HG02588 (cell line): ENCODE results near the gene RALGDS.
A peak's percentile ranks its signal among the peaks of the same experiment; 100 is the strongest.
"Not testable (repeated sequence)": the region's sequence is repeated elsewhere in the genome, so short reads cannot be mapped to it uniquely, and the experiment has no call there.

ENCODE experiments used
- ATAC-seq: cut with Tn5 transposase; IDR thresholded peaks from one replicate; pipeline ENCODE4 v1.9.1; 2021; ENCODE audit warnings: mild to moderate bottlenecking, moderate library complexity; ENCODE audit not compliant: unreplicated experiment

Gene RALGDS

DNA sequence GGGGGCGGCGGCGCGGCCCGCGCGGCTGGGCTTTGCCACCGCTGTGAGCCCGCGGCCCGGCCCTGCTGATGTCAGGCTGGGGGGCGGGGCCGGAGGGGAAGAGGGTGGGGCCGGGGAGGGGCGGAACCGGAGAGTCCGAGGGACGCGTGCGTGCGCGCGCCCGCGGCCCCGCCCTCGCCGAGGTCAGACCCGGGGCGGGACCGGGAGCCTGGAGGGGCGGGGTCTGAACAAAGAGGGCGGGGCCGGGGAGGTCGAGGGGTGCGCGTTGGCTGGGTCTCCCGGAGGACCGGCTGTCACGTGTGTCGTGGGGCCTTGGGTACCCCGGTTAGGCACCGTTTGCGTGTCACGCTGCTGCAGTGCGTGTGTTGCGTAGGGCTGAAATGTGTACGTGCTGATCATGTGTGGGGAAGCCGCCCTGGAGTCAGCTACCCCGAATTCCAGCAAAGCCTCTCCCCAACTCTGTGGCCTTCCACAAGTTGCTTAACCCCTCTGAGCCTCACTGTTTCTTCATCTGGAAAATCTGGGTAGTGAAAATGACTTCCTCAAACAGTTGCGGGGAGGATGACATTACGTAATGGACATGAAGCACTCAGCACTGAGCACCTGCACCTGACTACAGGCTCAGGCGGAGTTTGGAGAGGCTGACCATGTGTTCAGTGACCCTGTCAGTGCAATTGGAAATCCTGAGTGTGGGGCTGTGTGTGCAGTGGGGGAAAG lies at the start of gene RALGDS:
TSS of gene RALGDS (minus strand) at position 43 of the 717 bp plus-strand sequence. CDS start 86 bp downstream, outside the sequence.
- ATAC-seq, result peak; percentile 63

DNA sequence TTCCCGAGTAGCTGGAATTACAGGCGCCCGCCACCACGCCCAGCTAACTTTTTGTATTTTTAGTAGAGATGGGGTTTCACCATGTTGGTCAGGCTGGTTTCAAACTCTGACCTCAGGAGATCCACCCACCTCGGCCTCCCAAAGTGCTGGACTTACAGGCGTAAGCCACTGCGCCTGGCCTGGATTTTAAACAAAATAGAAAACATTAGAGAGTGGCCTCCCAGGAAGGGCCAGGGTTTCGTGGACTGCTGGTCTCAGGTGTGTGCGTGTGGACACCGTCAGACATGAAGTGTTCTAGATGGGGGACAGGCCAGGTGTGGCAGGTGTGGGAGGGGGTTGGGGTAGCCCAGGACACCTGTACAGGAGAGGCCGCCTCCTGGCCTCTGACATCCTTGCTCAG lies 49.7 kb upstream of the RALGDS start:
- no peak for ATAC-seq

DNA sequence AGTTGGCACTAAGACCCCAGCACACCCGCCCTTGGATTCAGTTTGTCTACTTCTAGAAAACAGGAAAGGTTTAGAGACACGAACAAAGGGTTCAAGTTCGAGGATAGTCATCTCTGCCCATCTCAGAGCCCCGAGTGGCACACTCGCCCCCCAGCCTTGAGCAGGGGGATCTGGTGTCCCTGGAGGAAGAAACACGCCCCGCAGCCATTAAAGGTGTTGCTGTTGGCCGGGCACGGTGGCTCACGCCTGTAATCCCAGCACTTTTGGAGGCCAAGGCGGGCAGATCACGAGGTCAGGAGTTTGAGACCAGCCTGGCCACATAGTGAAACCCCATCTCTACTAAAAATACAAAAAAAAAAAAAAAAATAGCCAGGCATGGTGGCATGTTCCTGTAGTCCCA lies 48.6 kb upstream of the RALGDS start:
- not testable (repeated sequence) for ATAC-seq

DNA sequence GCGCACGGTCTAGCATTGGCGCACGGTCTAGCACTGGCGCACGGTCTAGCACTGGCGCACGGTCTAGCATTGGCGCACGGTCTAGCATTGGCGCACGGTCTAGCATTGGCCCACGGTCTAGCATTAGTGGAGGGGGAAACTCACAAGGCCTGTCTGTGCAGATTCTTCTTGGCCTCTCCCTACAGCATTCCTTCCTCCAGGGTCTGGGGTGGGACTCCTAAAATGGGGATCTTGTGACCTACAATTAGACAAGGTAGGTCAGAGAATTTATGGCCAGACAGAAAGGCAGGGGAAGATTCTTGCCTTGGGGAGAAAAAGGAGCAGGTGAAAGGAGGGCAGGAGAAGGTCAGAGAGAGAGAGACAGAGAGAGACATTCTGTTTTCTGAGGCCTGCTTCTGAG lies 48.1 kb upstream of the RALGDS start:
- no peak for ATAC-seq

DNA sequence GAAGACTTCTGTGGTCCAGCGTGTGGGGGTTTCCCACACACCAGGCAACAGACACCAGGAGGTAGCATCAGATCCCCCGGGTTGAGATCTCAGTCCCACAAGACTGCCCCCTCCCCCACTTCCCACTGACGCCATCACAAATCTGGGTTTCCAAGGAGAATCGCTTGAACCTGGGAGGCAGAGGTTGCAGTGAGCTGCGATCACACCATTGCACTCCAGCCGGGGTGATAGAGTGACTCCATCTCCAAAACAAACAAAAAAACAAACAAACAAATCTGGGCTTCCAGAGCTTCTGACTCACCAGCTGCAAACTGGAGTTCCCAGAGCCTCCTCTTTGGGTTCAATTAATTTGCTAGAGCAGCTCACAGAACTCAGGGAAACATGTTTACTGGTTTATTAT lies 47.4 kb upstream of the RALGDS start:
- ATAC-seq, result no peak

DNA sequence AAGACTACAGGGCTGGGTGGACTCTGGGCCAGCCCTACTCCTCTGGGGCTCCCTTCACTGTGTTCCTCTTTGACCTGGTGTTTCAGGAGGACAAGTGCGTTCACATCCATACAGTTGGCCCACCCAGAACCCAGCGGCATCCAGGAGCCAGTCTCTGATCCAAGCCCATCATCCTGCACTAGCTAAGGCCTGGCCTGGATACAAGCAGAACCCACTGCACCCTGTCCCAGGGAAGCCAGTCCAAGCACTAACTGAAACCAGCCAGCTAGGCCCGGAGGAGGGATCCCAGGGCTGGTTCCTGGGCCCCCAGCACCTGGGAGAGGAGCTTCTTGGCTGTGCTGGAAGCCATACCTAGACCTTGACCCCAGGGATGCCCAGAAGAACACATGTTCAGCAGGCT lies 46.7 kb upstream of the RALGDS start:
- ATAC-seq, result no peak

DNA sequence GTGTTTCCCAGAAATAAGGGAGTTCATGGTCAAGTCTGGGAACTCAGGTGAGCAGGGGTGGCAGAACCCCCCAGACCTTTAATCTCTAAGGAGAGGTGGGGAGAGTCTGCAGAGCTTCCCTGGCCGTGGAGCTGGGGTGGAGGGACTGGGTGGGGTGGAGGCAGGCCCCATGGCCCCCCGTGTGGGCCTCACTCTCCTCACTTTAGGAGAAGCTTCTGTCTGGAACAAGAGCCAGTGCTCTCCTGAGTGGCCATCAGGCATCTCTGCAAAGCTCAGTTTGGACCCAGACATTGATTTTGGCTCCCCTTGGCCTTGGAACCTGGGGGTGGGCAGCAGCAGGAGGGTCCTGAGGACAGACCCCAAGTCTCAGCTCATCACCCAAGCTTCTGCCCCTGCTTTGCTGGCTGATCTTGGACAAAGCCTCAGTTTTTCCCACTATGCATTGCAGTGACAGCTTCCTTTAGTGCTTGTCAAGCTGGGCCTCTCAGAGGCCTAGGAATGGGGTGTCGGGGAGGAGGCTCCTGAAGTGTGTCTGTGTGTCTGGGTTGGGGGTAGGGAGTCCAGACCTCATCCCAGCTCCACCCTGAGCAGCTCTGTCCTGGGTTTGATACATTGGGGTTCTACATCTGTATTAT lies 46.2 kb upstream of the RALGDS start:
- ATAC-seq, result no peak

DNA sequence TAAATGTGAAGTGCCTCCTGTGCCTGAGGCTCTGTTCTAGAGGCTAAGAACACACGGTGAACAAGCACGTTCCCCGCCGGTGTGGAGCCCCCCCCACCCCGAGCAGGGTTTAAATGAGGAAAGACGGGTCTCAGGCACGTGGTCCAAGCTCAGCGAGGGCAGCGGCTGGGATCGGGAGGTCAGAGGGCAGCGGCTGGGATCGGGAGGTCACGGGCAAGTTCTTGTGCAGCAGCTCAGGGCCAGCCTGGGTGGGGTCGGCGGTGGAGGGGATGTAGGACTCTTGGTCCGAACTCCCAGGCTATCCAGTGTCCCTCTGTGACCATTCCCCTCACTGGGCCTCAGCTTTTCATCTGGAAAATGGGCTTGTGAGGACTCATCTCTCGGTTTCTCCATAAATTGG lies 45.4 kb upstream of the RALGDS start:
- ATAC-seq, result no peak

DNA sequence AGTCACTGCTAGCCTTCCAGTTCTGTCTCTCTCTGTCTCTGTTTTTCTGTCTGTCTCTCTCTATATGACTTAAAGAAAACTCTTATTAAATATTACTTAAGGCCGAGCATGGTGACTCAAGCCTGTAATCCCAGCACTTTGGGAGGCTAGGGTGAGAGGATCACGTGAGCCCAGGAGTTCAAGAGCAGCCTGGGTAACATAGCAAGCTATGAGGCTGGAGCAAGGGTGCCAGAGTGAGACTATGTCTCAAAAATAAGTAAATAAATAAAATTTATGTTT lies 44.4 kb upstream of the RALGDS start:
- ATAC-seq, result no peak

DNA sequence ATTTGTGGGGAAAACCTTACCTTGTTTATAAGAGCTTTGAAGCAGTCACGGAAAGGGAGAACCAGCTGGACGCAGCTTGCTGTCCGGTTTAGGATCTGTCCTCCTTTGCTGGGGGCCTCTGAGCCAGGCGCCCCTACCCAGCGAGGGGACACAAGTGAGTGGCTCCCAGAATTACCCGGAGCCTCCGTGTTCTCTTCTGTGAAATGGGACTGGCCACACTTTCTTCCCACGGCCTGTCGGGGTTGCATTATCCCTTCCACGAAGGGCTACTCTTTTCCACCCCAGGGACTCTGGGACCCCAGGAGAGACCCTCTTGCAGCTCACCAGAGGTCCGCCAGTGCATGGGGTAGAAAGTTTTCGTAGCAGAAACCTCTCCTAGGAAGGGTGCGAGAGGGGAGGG lies 43.2 kb upstream of the RALGDS start:
- ATAC-seq, result no peak

DNA sequence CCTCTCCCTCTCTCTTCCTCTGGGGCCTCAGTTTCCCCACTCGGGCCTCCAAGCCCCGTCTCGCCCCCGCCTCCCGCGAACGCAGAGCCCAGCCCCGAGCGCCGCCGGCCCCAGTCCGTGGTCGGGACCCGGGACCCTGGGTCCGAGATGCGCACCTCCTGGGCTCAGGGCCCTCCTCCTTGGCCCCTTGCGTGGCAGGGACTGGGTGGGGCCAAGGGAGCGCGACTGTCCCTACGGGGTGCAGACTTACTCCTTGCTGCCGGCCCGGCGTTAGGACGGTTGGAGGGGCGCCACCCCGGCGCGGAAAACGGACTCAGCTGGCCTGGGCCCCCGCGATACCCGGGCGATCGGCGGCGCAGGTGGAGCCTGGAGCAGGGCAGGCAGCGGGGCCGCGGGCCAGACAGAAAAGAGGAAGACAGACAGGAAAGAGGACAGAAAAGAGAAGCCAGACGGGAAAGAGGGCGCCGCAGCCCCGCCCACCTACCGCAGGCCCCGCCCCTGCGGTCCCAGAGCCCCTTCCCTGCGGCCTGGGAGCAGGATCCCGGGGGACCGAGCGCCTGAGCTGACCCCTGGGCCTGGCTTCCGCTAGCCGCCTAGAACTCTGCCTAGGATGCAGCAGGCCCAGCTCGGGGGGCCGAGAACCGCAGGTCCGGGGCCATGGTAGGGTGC lies 42.6 kb upstream of the RALGDS start, which contains the start of gene GBGT1:
TSS of gene GBGT1 (minus strand) at position 411 of the 669 bp plus-strand sequence. CDS start 1,502 bp downstream, outside the sequence.
- ATAC-seq, result no peak

DNA sequence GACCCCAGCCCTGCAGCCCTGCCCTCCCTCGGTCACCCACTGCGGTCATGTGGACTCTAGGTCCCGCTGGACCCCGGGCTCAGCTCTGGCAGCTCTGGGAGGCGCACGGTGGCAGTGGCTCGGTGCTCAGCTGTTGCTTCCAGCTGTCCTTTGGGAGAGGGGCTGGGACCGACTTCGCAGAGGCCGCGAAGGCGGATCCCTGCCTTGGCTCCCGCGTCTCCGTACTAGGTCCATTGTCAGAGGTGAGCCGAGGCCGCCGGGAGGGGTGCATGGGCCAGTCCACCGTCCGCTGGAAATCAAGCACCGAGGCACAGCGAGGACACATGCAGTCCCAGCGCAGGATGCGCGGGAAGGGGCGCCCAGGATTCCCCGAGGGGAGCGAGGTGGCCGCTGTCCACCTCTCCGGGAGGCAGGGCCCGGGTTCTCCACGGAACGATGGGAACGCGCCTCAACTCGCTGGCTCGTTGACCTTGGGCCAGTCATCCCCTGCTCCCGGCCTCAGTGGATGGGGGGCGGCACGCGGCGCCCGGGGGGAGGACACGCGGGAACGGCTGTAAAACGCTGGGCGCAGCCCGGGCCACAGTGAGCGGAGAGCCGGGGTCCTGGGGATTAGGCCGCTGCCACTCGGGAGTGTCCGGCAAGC lies 41.9 kb upstream of the RALGDS start:
- ATAC-seq, result no peak

DNA sequence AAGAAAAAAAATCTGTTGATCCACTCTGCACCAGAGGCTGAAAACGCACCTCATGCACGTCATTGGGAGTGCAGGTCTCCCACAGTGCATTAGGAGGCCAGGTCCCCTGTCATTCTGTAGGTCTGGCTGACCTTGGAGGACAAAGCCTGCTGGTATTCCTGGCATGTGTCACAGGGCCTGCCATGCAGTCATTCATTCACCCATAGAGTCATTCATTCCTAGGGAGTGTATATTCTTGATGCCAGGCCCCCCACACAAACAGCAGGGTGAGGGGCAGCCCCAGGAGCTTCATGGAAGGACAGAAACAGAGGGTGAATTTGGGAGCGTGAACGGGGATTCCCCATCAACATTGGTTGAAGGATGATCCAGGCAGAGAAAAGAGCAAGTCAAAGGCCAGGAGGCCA lies 40.5 kb upstream of the RALGDS start:
- ATAC-seq, result no peak

DNA sequence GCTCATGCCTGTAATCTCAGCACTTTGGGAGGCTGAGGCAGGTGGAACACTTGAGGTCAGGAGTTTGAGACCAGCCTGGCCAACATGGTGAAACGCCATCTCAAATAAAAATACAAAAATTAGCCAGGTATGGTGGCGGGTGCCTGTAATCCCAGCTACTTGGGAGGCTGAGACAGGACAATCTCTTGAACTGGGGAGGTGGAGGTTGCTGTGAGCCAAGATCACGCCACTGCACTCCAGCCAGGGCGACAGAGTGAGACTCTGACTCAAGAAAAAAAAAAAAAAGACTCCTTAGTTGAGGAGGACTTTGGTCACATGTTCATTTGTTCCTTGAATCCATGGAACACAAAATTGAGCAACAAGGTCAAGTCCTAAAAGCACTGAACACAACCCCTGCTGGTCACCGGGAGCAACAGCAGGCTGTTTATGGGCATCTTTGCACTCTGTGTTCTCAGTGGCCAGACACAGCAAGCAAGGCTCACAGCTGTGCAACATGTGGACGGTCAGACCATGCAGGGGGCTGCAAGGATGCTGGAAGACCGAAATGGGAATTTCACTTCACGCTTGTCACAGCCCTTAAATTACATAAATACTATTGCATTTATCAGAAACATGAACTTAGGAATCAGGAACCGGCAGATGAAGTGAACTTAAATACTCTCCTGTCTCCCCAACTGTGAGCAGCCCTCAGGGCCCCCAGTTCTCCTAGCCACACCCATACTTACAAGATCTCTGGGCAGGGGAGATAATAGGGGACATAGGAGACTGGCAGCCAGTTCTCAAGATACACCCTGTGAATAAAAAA lies 39.9 kb upstream of the RALGDS start:
- ATAC-seq, result no peak

DNA sequence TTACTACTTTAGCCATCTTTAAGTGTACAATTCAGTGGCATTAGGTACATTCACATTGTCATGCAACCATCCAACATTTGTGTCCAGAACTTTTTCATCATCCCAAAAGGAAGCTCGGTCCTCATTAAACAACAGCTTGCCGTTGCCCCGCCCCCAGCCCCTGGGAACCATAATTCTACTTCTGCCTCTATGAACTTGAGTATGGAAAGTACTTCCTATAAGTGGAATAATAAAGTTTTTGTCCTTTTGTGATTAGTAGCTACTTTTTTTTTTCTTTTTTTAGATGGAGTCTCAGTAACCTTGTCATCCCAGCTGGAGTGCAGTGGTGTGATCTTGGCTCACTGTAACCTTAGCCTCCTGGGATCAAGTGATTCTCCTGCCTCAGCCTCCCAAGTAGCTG lies 37.7 kb upstream of the RALGDS start:
- ATAC-seq, result no peak

DNA sequence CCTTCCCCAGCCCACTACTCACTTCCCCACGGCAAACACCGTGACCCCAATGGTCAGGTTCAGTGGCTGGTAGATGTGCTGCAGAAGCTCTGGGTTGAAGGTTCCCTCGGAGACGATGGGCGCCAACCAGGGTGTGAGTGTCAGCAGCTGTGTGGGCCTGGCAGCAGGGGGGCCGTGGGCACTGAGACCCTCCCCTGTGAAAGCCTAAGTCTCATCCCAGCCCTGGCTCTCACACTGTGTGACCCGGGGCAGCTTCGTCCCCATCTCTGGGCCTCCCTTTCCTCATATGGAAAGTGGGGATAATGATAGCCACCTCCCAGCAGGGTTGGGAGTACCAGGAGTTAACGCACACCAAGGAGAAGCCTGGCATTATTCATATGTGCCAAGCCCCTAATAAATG lies 34.1 kb upstream of the RALGDS start:
- ATAC-seq, result no peak

DNA sequence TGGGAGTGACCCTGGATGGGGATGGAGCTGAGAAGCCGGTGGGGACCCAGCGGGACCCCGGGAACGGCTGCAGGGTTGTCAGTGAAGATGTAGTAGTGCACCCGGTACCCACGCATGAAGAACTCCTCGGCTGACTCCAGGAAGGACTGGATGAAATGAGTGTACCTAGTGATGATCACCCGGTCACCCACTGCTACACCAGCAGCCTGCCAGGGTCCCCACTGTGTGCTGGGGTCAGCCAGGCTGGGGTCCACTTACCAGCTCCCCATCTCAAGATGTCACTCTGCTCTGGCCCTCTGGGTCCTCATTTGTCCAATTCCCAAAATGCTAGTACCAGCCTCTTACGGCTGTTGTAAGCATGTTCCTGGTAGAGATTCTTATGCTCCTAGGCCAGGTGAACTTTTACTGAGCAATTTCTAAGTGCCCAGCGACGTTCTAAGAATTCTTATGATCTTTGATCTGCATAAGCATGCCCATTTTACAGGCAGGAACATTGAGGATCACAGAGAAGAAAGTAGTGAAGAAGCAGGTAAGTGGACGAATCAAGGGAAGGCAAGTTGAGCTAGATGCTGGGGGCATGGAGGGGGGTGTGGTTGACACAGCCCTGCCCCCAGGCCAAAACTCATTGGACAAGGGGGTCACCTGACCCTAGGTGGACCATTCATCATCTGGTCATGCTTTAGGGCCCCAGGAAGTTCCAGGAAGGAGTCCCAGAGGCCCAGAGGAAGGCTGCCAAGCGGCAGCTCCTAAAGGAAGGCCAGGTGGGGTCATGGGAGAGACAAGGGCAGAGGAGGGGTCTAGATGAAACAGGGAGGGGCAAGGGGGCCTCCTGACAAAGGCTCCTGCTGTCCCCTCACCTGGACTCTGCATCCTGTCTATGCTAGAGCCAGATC lies 33.3 kb upstream of the RALGDS start:
- ATAC-seq, result no peak

DNA sequence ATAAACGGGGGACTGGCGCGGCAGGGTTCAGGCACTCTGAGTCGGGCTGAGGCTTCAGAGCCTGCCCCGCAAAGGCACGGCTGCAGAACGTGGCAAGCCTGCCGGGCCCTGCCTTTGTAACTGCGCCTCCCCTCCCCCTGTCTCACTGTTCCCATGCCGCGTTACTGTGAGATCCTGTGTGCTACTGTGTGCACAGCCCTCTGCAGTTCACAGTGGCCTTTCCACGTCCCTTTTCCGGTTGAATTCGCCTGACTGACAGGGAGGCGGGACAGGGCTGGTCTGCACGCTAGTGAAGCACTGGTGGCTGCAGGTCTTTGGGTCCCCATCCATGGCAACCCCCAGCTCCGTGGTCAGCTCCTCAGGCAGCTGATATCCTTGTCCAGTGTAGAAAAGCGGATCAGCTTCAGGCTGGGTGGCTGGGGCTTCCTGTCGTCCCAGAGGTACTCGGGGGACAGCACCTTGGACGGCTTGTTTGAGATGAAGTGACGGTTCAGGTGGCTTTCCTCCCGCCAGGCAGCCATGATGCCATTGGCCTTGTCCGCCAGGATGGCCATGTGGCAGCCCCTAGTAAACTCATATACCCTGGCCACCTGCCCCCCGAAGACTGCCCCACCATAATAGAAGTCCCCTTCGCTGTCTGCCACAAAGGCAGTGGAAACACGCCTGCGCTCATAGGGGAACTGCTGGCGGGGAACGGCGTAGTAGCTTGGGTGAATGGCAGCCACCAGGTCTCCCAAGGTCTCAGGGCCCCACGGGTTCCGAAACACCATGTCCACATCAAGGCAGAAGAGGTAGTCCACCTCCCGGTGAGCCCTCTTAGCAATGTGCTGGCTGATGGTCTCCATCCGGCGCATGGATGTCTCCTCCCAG lies 32.4 kb upstream of the RALGDS start:
- no peak for ATAC-seq
